ENCODE results near the gene KIF26A. TPM values are rescaled to one million over a fixed set of nuclear protein-coding genes. Genes with fewer than 3 reads are reported as not detected.

Gene KIF26A
- total RNA-seq, 1 donor from 2014 or later = 31.8 TPM

- no peak for DNase-seq
Observed at GRCh38 chr14:104212206-104213095, 74.1 kb downstream of the KIF26A start.

- DNase-seq = no peak
Observed at GRCh38 chr14:104213301-104214034, 75.1 kb downstream of the KIF26A start.

- no peak for DNase-seq
Observed at GRCh38 chr14:104214431-104215218, 76.2 kb downstream of the KIF26A start.

GRCh38 chr14:104215706-104216334 lies 77.4 kb downstream of the KIF26A start:
- no peak for DNase-seq

- no peak for DNase-seq
Observed at GRCh38 chr14:104216457-104216856, 78.1 kb downstream of the KIF26A start.

- DNase-seq = no peak
Observed at GRCh38 chr14:104217486-104218360, 79.3 kb downstream of the KIF26A start.

- no peak for DNase-seq
Observed at GRCh38 chr14:104218361-104219180, 80.2 kb downstream of the KIF26A start.

GRCh38 chr14:104219731-104220214 lies 81.4 kb downstream of the KIF26A start:
- DNase-seq = no peak

GRCh38 chr14:104220215-104221070 lies 82.1 kb downstream of the KIF26A start:
- DNase-seq = no peak

- DNase-seq = no peak
Observed at GRCh38 chr14:104221071-104221625, 82.8 kb downstream of the KIF26A start.

GRCh38 chr14:104221636-104222369 lies 83.4 kb downstream of the KIF26A start:
- DNase-seq = no peak

- no peak for DNase-seq
Observed at GRCh38 chr14:104222396-104223036, 84.1 kb downstream of the KIF26A start.

GRCh38 chr14:104223101-104224041 lies 85.0 kb downstream of the KIF26A start:
- DNase-seq = peak; percentile 39

GRCh38 chr14:104224131-104224505 lies 85.7 kb downstream of the KIF26A start:
- no peak for DNase-seq

GRCh38 chr14:104224506-104225277 lies 86.3 kb downstream of the KIF26A start:
- peak; percentile 51 for DNase-seq
